Stimulated activated CD4-positive, alpha-beta T cell treated with anti-CD3 and anti-CD28 coated beads, Interleukin-4, amount 100 ng/mL, for 4 hours (primary cell): ENCODE results near the gene HYAL1.

ENCODE experiments used
- DNase-seq, 2 experiments: peaks; one replicate each; pipeline ENCODE4 v3.0.0-alpha.2; 2020

HYAL1 gene

GRCh38 chr3:50333744-50334328, 30.5 kb upstream of the HYAL1 start:
- DNase-seq, result no peak

- no peak for DNase-seq
Measured at GRCh38 chr3:50331364-50331907, 28.1 kb upstream of the HYAL1 start.

GRCh38 chr3:50330330-50330729, 27.0 kb upstream of the HYAL1 start:
- no peak for DNase-seq

GRCh38 chr3:50327943-50328691, 24.7 kb upstream of the HYAL1 start, which contains the start of gene TUSC2:
Gene TUSC2 (minus strand): TSS chr3:50328223. CDS start chr3:50328099, 124 bp downstream.
- peak; percentile 91 to 93 for DNase-seq

- DNase-seq, result no peak
Measured at GRCh38 chr3:50327129-50327528, 23.8 kb upstream of the HYAL1 start.

- DNase-seq, result no peak
Measured at GRCh38 chr3:50326182-50326541, 22.8 kb upstream of the HYAL1 start.

- DNase-seq, result no peak
Measured at GRCh38 chr3:50325497-50326181, 22.3 kb upstream of the HYAL1 start.

GRCh38 chr3:50325113-50325480, 21.7 kb upstream of the HYAL1 start:
- DNase-seq, result no peak

GRCh38 chr3:50324351-50325112, 21.2 kb upstream of the HYAL1 start:
- DNase-seq, result peak; percentile 37 to 63

GRCh38 chr3:50323614-50324199, 20.3 kb upstream of the HYAL1 start:
- no peak for DNase-seq

- DNase-seq, result no peak
Measured at GRCh38 chr3:50323092-50323600, 19.8 kb upstream of the HYAL1 start.

- DNase-seq, result no peak
Measured at GRCh38 chr3:50322386-50323091, 19.2 kb upstream of the HYAL1 start, which contains the start of gene HYAL2. Gene HYAL2 (minus strand): TSS chr3:50322745. CDS start chr3:50320489, 2,256 bp downstream.

GRCh38 chr3:50322115-50322385, 18.7 kb upstream of the HYAL1 start:
- DNase-seq, result no peak

GRCh38 chr3:50321336-50322114, 18.2 kb upstream of the HYAL1 start:
- peak; percentile 80 to 81 for DNase-seq

GRCh38 chr3:50320853-50321335, 17.5 kb upstream of the HYAL1 start:
- DNase-seq, result peak; percentile 65 to 66

- no peak for DNase-seq
Measured at GRCh38 chr3:50319894-50320625, 16.7 kb upstream of the HYAL1 start.

GRCh38 chr3:50319181-50319893, 16.0 kb upstream of the HYAL1 start:
- DNase-seq, result no peak

- DNase-seq, result no peak
Measured at GRCh38 chr3:50318615-50319014, 15.2 kb upstream of the HYAL1 start.

- no peak for DNase-seq
Measured at GRCh38 chr3:50318163-50318562, 14.8 kb upstream of the HYAL1 start.
